Esophagus muscularis mucosa (tissue), 3 donors: ENCODE measurements around the gene USP32.

Experiments used
- POLR2AphosphoS5 ChIP-seq, 2 donors: sonication (generic); formaldehyde crosslinking; IDR thresholded peaks; one replicate each; pipeline ENCODE4 v1.6.1; 2017; ENCODE audit warnings: antibody characterized with exemption in 2 of 2
- TF ChIP-seq, protein P1 (sequence below), 3 experiments: fragments of 200-600 bp in 2 of 3; fragments of 450-650 bp in 1 of 3; sonication (generic) in 2 of 3; IDR thresholded peaks; one replicate each; pipeline ENCODE4 v1.5.1; 2017 to 2019; ENCODE audit warnings: antibody characterized with exemption in 3 of 3, mild to moderate bottlenecking in 2 of 3, moderate library complexity in 1 of 3

GRCh38 chr17:60146206-60146605 lies 245.7 kb downstream of the USP32 start:
- TF ChIP-seq POLR2AphosphoS5 (IDR thresholded peaks at IDR 0.05) = no peak
- TF ChIP-seq, protein P1, sequence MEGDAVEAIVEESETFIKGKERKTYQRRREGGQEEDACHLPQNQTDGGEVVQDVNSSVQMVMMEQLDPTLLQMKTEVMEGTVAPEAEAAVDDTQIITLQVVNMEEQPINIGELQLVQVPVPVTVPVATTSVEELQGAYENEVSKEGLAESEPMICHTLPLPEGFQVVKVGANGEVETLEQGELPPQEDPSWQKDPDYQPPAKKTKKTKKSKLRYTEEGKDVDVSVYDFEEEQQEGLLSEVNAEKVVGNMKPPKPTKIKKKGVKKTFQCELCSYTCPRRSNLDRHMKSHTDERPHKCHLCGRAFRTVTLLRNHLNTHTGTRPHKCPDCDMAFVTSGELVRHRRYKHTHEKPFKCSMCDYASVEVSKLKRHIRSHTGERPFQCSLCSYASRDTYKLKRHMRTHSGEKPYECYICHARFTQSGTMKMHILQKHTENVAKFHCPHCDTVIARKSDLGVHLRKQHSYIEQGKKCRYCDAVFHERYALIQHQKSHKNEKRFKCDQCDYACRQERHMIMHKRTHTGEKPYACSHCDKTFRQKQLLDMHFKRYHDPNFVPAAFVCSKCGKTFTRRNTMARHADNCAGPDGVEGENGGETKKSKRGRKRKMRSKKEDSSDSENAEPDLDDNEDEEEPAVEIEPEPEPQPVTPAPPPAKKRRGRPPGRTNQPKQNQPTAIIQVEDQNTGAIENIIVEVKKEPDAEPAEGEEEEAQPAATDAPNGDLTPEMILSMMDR (IDR thresholded peaks at IDR 0.05) = no peak
